DND-41 (cell line): ENCODE data around the gene RAD51B.

Experiments
- EZH2 ChIP-seq: IDR thresholded peaks from 3 replicates; pipeline ENCODE4 v1.6.1; 2012; ENCODE audit warnings: borderline replicate concordance, low read depth, mild to moderate bottlenecking, moderate library complexity, low read length, inconsistent platforms; ENCODE audit not compliant: severe bottlenecking
- TF ChIP-seq, protein P1 (sequence below): IDR thresholded peaks from 2 replicates; pipeline ENCODE4 v1.5.1; 2012; ENCODE audit warnings: borderline replicate concordance, low read length, moderate library complexity, mild to moderate bottlenecking; ENCODE audit not compliant: poor library complexity, severe bottlenecking; ENCODE audit errors: extremely low read depth

DNA sequence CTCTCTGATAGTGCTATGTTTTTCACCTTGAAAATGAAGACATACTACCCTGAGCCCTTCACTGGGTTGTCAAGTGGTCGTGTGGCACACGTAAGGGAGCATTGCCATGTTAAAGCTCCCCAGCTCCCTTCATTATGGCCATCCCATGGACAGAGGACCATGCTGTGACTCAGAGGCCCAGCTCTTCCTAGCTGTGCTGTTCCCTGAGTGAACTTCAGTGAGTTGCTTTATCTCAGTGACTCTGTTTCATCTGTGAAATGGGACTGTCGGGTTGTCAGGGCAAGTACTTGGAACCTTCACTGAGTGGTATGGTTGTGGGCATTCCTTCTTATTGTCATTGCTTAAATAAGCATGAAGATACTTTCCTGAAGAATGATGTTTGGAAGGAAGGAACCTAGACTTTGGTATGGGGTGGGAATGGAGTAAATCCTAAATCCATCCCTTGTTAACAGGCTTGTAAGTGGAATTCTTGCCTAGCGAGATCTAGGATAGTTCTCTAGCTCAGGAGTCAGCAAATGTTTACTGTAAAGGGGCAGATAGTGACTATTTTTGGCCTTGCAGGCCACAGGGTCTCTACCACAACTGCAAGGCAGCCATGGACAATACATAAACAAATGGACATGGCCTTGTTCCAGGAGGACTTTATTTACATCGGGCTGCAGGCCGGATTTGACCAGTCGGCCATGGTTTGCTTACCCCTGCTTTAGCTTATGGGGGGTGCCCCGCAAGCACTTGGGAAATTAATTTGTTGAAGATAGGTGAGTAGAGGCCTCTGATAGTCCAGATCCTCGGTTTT, 689.8 kb downstream of the RAD51B start:
- TF ChIP-seq, protein P1, sequence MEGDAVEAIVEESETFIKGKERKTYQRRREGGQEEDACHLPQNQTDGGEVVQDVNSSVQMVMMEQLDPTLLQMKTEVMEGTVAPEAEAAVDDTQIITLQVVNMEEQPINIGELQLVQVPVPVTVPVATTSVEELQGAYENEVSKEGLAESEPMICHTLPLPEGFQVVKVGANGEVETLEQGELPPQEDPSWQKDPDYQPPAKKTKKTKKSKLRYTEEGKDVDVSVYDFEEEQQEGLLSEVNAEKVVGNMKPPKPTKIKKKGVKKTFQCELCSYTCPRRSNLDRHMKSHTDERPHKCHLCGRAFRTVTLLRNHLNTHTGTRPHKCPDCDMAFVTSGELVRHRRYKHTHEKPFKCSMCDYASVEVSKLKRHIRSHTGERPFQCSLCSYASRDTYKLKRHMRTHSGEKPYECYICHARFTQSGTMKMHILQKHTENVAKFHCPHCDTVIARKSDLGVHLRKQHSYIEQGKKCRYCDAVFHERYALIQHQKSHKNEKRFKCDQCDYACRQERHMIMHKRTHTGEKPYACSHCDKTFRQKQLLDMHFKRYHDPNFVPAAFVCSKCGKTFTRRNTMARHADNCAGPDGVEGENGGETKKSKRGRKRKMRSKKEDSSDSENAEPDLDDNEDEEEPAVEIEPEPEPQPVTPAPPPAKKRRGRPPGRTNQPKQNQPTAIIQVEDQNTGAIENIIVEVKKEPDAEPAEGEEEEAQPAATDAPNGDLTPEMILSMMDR, result no peak
- no peak for TF ChIP-seq EZH2
